H1 (cell line): ENCODE results near the gene IAH1. TPM values are rescaled to one million over a fixed set of nuclear protein-coding genes. Genes with fewer than 3 reads are reported as not detected.

Experiments
- CTCF ChIA-PET: fragments of 300-600 bp; sonication (Branson Sonifier 250); formaldehyde crosslinking; loops from one replicate; lab custom pipeline; 2021; ENCODE audit not compliant: partially characterized antibody; lab: Charles Lee
- POLR2A ChIA-PET: fragments of 300-600 bp; sonication (Branson Sonifier 250); formaldehyde crosslinking; loops from one replicate; lab custom pipeline; 2021; ENCODE audit warnings: inconsistent platforms; ENCODE audit not compliant: partially characterized antibody; lab: Charles Lee
- DNase-seq, 2 experiments: peaks; one replicate each; pipeline versions ENCODE4 v3.0.0 to v3.0.0-alpha.2; 2010 to 2022; ENCODE audit warnings: low spot score in 2 of 2, low read depth in 1 of 2, mixed read lengths in 1 of 2
- FAIRE-seq: peaks from 2 replicates; lab custom pipeline; 2011; peaks lifted over from hg19 to GRCh38; lab: Jason Lieb, UNC
- H2AFZ ChIP-seq: 2 replicates; pipeline ENCODE4 v1.8.1; 2012; ENCODE audit warnings: low read length, inconsistent platforms
- H2AK5ac ChIP-seq: 2 replicates; pipeline ENCODE4 v1.6.1; 2013; ENCODE audit warnings: low read depth, low read length
- H2BK120ac ChIP-seq: replicated peaks from 2 replicates; pipeline ENCODE3; 2013; ENCODE audit warnings: low read depth, low read length, inconsistent platforms
- H2BK12ac ChIP-seq: 2 replicates; pipeline ENCODE4 v1.6.1; 2013; ENCODE audit warnings: low read depth, low read length
- H2BK15ac ChIP-seq: 2 replicates; pipeline ENCODE4 v1.6.1; 2013; ENCODE audit warnings: low read length
- H2BK20ac ChIP-seq: 2 replicates; pipeline ENCODE4 v1.6.1; 2013; ENCODE audit warnings: low read length
- H2BK5ac ChIP-seq: 2 replicates; pipeline ENCODE4 v1.6.1; 2013; ENCODE audit warnings: low read depth, low read length
- H3K14ac ChIP-seq: 2 replicates; pipeline ENCODE4 v1.6.1; 2013; ENCODE audit warnings: inconsistent platforms; ENCODE audit not compliant: insufficient read length
- H3K18ac ChIP-seq: 2 replicates; pipeline ENCODE4 v1.6.1; 2013; ENCODE audit warnings: low read length; ENCODE audit errors: extremely low read depth
- H3K23ac ChIP-seq: 2 replicates; pipeline ENCODE4 v1.6.1; 2013; ENCODE audit warnings: inconsistent platforms; ENCODE audit not compliant: insufficient read length
- H3K23me2 ChIP-seq: 2 replicates; pipeline ENCODE4 v1.6.1; 2013; ENCODE audit warnings: low read depth, low read length
- H3K27ac ChIP-seq: 2 replicates; pipeline ENCODE4 v1.6.1; 2011; ENCODE audit warnings: low read depth, low read length, inconsistent platforms
- H3K27me3 ChIP-seq, 4 experiments: replicated peaks in 1 of 4; 1 replicate in 1 of 4; 2 replicates in 3 of 4; pipeline versions ENCODE4 v1.6.1 to v1.8.1; 2011 to 2013; ENCODE audit warnings: low read length in 3 of 4, mild to moderate bottlenecking in 3 of 4, inconsistent platforms in 2 of 4, mixed read lengths in 2 of 4, moderate library complexity in 1 of 4; ENCODE audit not compliant: control insufficient read depth in 3 of 4, insufficient read depth in 3 of 4; ENCODE audit errors: extremely low read depth in 1 of 4
- H3K36me3 ChIP-seq, 4 experiments: 2 replicates each; pipeline versions ENCODE4 v1.6.1 to v1.8.1; 2011 to 2013; ENCODE audit warnings: mild to moderate bottlenecking in 4 of 4, low read length in 3 of 4, moderate library complexity in 2 of 4, control low read depth in 1 of 4, inconsistent platforms in 1 of 4; ENCODE audit not compliant: insufficient read depth in 4 of 4, control insufficient read depth in 2 of 4
- H3K4ac ChIP-seq: replicated peaks from 2 replicates; pipeline ENCODE3; 2013; ENCODE audit warnings: low read length, low read depth, mixed read lengths, inconsistent platforms; ENCODE audit not compliant: insufficient read length
- H3K4me1 ChIP-seq, 4 experiments: replicated peaks in 1 of 4; 1 replicate in 1 of 4; 2 replicates in 3 of 4; pipeline versions ENCODE4 v1.6.1 to v1.8.1; 2011 to 2013; ENCODE audit warnings: low read length in 3 of 4, inconsistent platforms in 2 of 4, mixed read lengths in 1 of 4; ENCODE audit not compliant: insufficient read depth in 4 of 4, control insufficient read depth in 3 of 4
- H3K4me2 ChIP-seq, 2 experiments: 2 replicates each; pipeline versions ENCODE4 v1.6.1 to v1.8.1; 2011 to 2013; ENCODE audit warnings: low read depth in 2 of 2, low read length in 2 of 2, control low read depth in 1 of 2, inconsistent platforms in 1 of 2, mild to moderate bottlenecking in 1 of 2; ENCODE audit not compliant: insufficient read depth in 1 of 2
- H3K4me3 ChIP-seq, 4 experiments: fragments of 200-600, 300-600 bp in 1 of 4; sonication (generic), shearing (Covaris generic), sonication (Bioruptor Twin) in 1 of 4; 2 replicates each; pipeline versions ENCODE4 v1.5.1 to v1.8.1; 2011 to 2016; ENCODE audit warnings: low read length in 4 of 4, low read depth in 3 of 4, control low read depth in 2 of 4, inconsistent platforms in 2 of 4, mild to moderate bottlenecking in 2 of 4, mixed read lengths in 1 of 4, moderate library complexity in 1 of 4; ENCODE audit not compliant: insufficient read depth in 2 of 4; ENCODE audit errors: extremely low read depth in 1 of 4
- H3K56ac ChIP-seq: replicated peaks from 2 replicates; pipeline ENCODE3; 2013; ENCODE audit warnings: low read depth, mild to moderate bottlenecking, mixed read lengths, low read length, inconsistent platforms; ENCODE audit not compliant: insufficient read length
- H3K79me1 ChIP-seq: 2 replicates; pipeline ENCODE4 v1.6.1; 2013; ENCODE audit warnings: low read depth, low read length, control low read depth
- H3K79me2 ChIP-seq, 2 experiments: 2 replicates each; pipeline versions ENCODE4 v1.6.1 to v1.8.1; 2012 to 2013; ENCODE audit warnings: low read length in 2 of 2, mild to moderate bottlenecking in 2 of 2, inconsistent platforms in 1 of 2; ENCODE audit not compliant: insufficient read depth in 2 of 2, control insufficient read depth in 1 of 2
- H3K9ac ChIP-seq, 4 experiments: replicated peaks in 1 of 4; 1 replicate in 1 of 4; 2 replicates in 3 of 4; pipeline versions ENCODE4 v1.6.1 to v1.8.1; 2011 to 2013; ENCODE audit warnings: low read depth in 3 of 4, low read length in 3 of 4, control low read depth in 2 of 4, mild to moderate bottlenecking in 2 of 4, moderate library complexity in 2 of 4, inconsistent platforms in 1 of 4; ENCODE audit errors: extremely low read depth in 1 of 4
- H3K9me3 ChIP-seq, 2 experiments: 2 replicates each; pipeline versions ENCODE4 v1.6.1 to v1.8.1; 2012 to 2013; ENCODE audit warnings: mild to moderate bottlenecking in 2 of 2, moderate library complexity in 2 of 2, control low read depth in 1 of 2, inconsistent platforms in 1 of 2, low read depth in 1 of 2, low read length in 1 of 2, mixed read lengths in 1 of 2; ENCODE audit not compliant: insufficient read depth in 2 of 2
- H4K20me1 ChIP-seq, 2 experiments: replicated peaks in 1 of 2; 2 replicates each; pipeline versions ENCODE3 to v1.8.1; 2011 to 2013; ENCODE audit warnings: inconsistent platforms in 2 of 2, low read length in 2 of 2, mild to moderate bottlenecking in 1 of 2; ENCODE audit not compliant: insufficient read depth in 2 of 2, control insufficient read depth in 1 of 2
- H4K5ac ChIP-seq: 2 replicates; pipeline ENCODE4 v1.6.1; 2013; ENCODE audit warnings: low read length, low read depth, mixed read lengths, inconsistent platforms; ENCODE audit not compliant: insufficient read length
- H4K8ac ChIP-seq: 2 replicates; pipeline ENCODE4 v1.8.0; 2013; ENCODE audit warnings: mild to moderate bottlenecking, moderate library complexity, low read length, inconsistent platforms; ENCODE audit not compliant: insufficient read depth; ENCODE audit errors: extremely low read depth
- H4K91ac ChIP-seq: replicated peaks from 2 replicates; pipeline ENCODE3; 2013; ENCODE audit warnings: low read length, mixed read lengths, inconsistent platforms; ENCODE audit not compliant: insufficient read length
- ATF2 ChIP-seq: IDR thresholded peaks from 2 replicates; pipeline ENCODE4 v1.6.1; 2012; ENCODE audit warnings: low read length, inconsistent platforms
- ATF3 ChIP-seq: IDR thresholded peaks from 2 replicates; pipeline ENCODE4 v1.6.1; 2011; ENCODE audit warnings: low read depth, mild to moderate bottlenecking, low read length; ENCODE audit not compliant: insufficient read depth
- CTBP2 ChIP-seq: IDR thresholded peaks from 2 replicates; pipeline ENCODE4 v1.7.0; 2011; ENCODE audit warnings: borderline replicate concordance, mild to moderate bottlenecking, moderate library complexity, mixed read lengths, low read length; ENCODE audit not compliant: insufficient read depth, insufficient read length
- EP300 ChIP-seq, 2 experiments: IDR thresholded peaks; 1 replicate in 1 of 2; 2 replicates in 1 of 2; pipeline ENCODE4 v1.6.1; 2011 to 2012; ENCODE audit warnings: low read depth in 2 of 2, low read length in 2 of 2, mild to moderate bottlenecking in 2 of 2, borderline replicate concordance in 1 of 2, inconsistent platforms in 1 of 2, moderate library complexity in 1 of 2
- FOSL1 ChIP-seq: IDR thresholded peaks from 2 replicates; pipeline ENCODE4 v1.6.1; 2011; ENCODE audit warnings: mild to moderate bottlenecking, low read depth, low read length, moderate library complexity; ENCODE audit not compliant: insufficient read depth
- HDAC6 ChIP-seq: IDR thresholded peaks from one replicate; pipeline ENCODE4 v1.7.1; 2012; ENCODE audit warnings: low read depth, mild to moderate bottlenecking, inconsistent platforms, low read length, moderate library complexity
- KDM4A ChIP-seq: IDR thresholded peaks from one replicate; pipeline ENCODE4 v1.7.1; 2012; ENCODE audit warnings: low read depth, mild to moderate bottlenecking, moderate library complexity, low read length, inconsistent platforms; ENCODE audit not compliant: severe bottlenecking
- RNF2 ChIP-seq: fragments of 200-900, 300-1000 bp; sonication (generic); IDR thresholded peaks from 2 replicates; pipeline ENCODE4 v1.7.1; 2016; ENCODE audit warnings: borderline replicate concordance, low read depth, mild to moderate bottlenecking, antibody characterized with exemption, low read length; ENCODE audit not compliant: poor library complexity, severe bottlenecking; ENCODE audit errors: missing control alignments
- RXRA ChIP-seq: IDR thresholded peaks from 2 replicates; pipeline ENCODE4 v1.6.1; 2011; ENCODE audit warnings: low read depth, mild to moderate bottlenecking, low read length, moderate library complexity; ENCODE audit not compliant: insufficient read depth
- ZNF274 ChIP-seq: IDR thresholded peaks from 2 replicates; pipeline ENCODE4 v1.7.0; 2012; ENCODE audit warnings: low read length, borderline replicate concordance; ENCODE audit errors: extremely low read depth
- WGBS, 2 experiments: shearing (Covaris generic) in 1 of 2; methylation state at CpG; one replicate each; pipeline versions ENCODE4 v1.1.6 to v1.1.7; 2013 to 2015; ENCODE audit warnings: low lambda C conversion rate in 2 of 2, mixed read lengths in 2 of 2, inconsistent platforms in 1 of 2, low coverage in 1 of 2, missing lambda C conversion rate in 1 of 2; ENCODE audit not compliant: insufficient replicate concordance in 2 of 2, insufficient coverage in 1 of 2, insufficient read length in 1 of 2; ENCODE audit errors: extremely low coverage in 1 of 2, missing lambda C conversion rate in 1 of 2; 5-methylcytosine and 5-hydroxymethylcytosine counted together
- polyA plus RNA-seq, 7 experiments: library from polyadenylated mRNA; depleted of rRNA in 3 of 7; stranded (reverse) in 5 of 7; unstranded in 2 of 7; fragments of >200 nt in 5 of 7; fragments of 200-250 nt in 2 of 7; gene quantifications; 1 replicate in 5 of 7; 2 replicates in 1 of 7; 4 replicates in 1 of 7; pipeline versions ENCODE4 v1.2.1 to v1.2.3, GENCODE V29; 2011 to 2013; ENCODE audit warnings: missing spikeins in 2 of 7, mixed read lengths in 2 of 7
- total RNA-seq: library from RNA; stranded (reverse); fragmentation: NEBNext Ultra II Directional; extraction: Animal tissue kit (Norgen Biotek cat#: 25700); gene quantifications from 2 replicates; pipeline ENCODE4 v1.2.1, GENCODE V29; 2021

IAH1 gene
- total and polyA plus RNA-seq, 2 of the 8 experiments (the other 6 are each of a cell fraction or from before 2014, with no cell fraction given): 15.1 to 21.5 TPM

- POLR2A ChIA-PET: no interaction called here
- Histone ChIP-seq H4K91ac (no peak overlapping the region), H3K4ac (no peak overlapping the region), H3K79me2 (no peaks in the 10 kb centered on the region), H3K56ac (no peak overlapping the region), H3K9me3 (no peaks in the 10 kb centered on the region), H3K27me3 (no peaks in the 10 kb centered on the region), H3K36me3 (peaks cover 2 to 11% (median 7%) of the 10 kb centered on the region in 4 experiments; a peak in 5 of 8 replicates), H3K9ac (no peak overlapping the region), H3K4me3 (no peak overlapping the region), H2BK15ac (no peak overlapping the region), H4K20me1 (no peaks in the 10 kb centered on the region), H2BK5ac (no peak overlapping the region), H3K4me2 (no peak overlapping the region), H2BK120ac (no peak overlapping the region), H2BK20ac (no peak overlapping the region), H4K8ac (no peak overlapping the region), H2AFZ (no peak overlapping the region), H2AK5ac (no peak overlapping the region), H3K79me1 (no peaks in the 10 kb centered on the region), H3K4me1 (no peaks in the 10 kb centered on the region), H3K14ac (no peak overlapping the region), H3K23me2 (no peaks in the 10 kb centered on the region), H3K27ac (no peak overlapping the region), H2BK12ac (no peak overlapping the region), H3K23ac (no peak overlapping the region), H3K18ac (no peak overlapping the region), H4K5ac (no peak overlapping the region)
- no peak for DNase-seq
- WGBS, 2 experiments: 85% methylated on average over 8 of the region's 8 CpGs; no CpG with 5 or more reads in 1 of the 2 experiments
- no peak for FAIRE-seq
- CTCF ChIA-PET: interaction anchor here (0.5 to 0.8 kb wide), 3 partner anchors 28 to 166 kb away, joined by 3 read pairs; no protein-coding TSS in a partner anchor
- TF ChIP-seq RNF2: no peak
- no peak for TF ChIP-seq ZNF274
- TF ChIP-seq RXRA: no peak
- TF ChIP-seq HDAC6: no peak
- no peak for TF ChIP-seq ATF3
- no peak for TF ChIP-seq ATF2
- no peak for TF ChIP-seq EP300 (IDR thresholded peaks at IDR 0.05; ENCODE audit: borderline replicate concordance in 1 of 2, low read depth in 2 of 2, low read length in 2 of 2)
- TF ChIP-seq KDM4A: no peak
- TF ChIP-seq CTBP2: no peak
- no peak for TF ChIP-seq FOSL1
Measured at GRCh38 chr2:9524291-9524690, 49.9 kb downstream of the IAH1 start.
